GM18520 (cell line): ENCODE data around the gene PPP1R12B.
"Not testable (repeated sequence)": the region's sequence is repeated elsewhere in the genome, so short reads cannot be mapped to it uniquely, and the experiment has no call there.

Experiments
- ATAC-seq: cut with Tn5 transposase; IDR thresholded peaks from one replicate; pipeline ENCODE4 v1.9.1; 2021; ENCODE audit not compliant: unreplicated experiment

PPP1R12B gene

GRCh38 chr1:202397256-202397655 is 48.8 kb downstream of the PPP1R12B start:
- no peak for ATAC-seq

GRCh38 chr1:202398439-202398838 is 49.9 kb downstream of the PPP1R12B start:
- not testable (repeated sequence) for ATAC-seq

- not testable (repeated sequence) for ATAC-seq
Observed at GRCh38 chr1:202401771-202402170, 53.3 kb downstream of the PPP1R12B start.

GRCh38 chr1:202403381-202403780 is 54.9 kb downstream of the PPP1R12B start:
- ATAC-seq: not testable (repeated sequence)

GRCh38 chr1:202405928-202406327 is 57.4 kb downstream of the PPP1R12B start:
- no peak for ATAC-seq

- not testable (repeated sequence) for ATAC-seq
Observed at GRCh38 chr1:202406896-202407295, 58.4 kb downstream of the PPP1R12B start.

GRCh38 chr1:202407378-202407777 is 58.9 kb downstream of the PPP1R12B start:
- not testable (repeated sequence) for ATAC-seq

- ATAC-seq: not testable (repeated sequence)
Observed at GRCh38 chr1:202410251-202410650, 61.8 kb downstream of the PPP1R12B start.

GRCh38 chr1:202410854-202411357 is 62.4 kb downstream of the PPP1R12B start:
- not testable (repeated sequence) for ATAC-seq

GRCh38 chr1:202411422-202411821 is 62.9 kb downstream of the PPP1R12B start:
- no peak for ATAC-seq

- ATAC-seq: not testable (repeated sequence)
Observed at GRCh38 chr1:202412421-202412820, 63.9 kb downstream of the PPP1R12B start.

GRCh38 chr1:202416641-202417040 is 68.1 kb downstream of the PPP1R12B start:
- ATAC-seq: no peak

GRCh38 chr1:202417141-202417540 is 68.6 kb downstream of the PPP1R12B start:
- not testable (repeated sequence) for ATAC-seq

- ATAC-seq: not testable (repeated sequence)
Observed at GRCh38 chr1:202417762-202418201, 69.3 kb downstream of the PPP1R12B start.

- not testable (repeated sequence) for ATAC-seq
Observed at GRCh38 chr1:202419731-202420130, 71.2 kb downstream of the PPP1R12B start.

GRCh38 chr1:202420422-202421094 is 72.1 kb downstream of the PPP1R12B start:
- not testable (repeated sequence) for ATAC-seq

- ATAC-seq: not testable (repeated sequence)
Observed at GRCh38 chr1:202422709-202423108, 74.2 kb downstream of the PPP1R12B start.

- ATAC-seq: not testable (repeated sequence)
Observed at GRCh38 chr1:202424260-202424659, 75.8 kb downstream of the PPP1R12B start.

- not testable (repeated sequence) for ATAC-seq
Observed at GRCh38 chr1:202430111-202430510, 81.6 kb downstream of the PPP1R12B start.

GRCh38 chr1:202432338-202432737 is 83.8 kb downstream of the PPP1R12B start:
- not testable (repeated sequence) for ATAC-seq

- ATAC-seq: no peak
Observed at GRCh38 chr1:202433155-202434043, 84.9 kb downstream of the PPP1R12B start.

- ATAC-seq: no peak
Observed at GRCh38 chr1:202434059-202434458, 85.6 kb downstream of the PPP1R12B start.
